GM11168 (cell line): ENCODE measurements around the gene IFNGR1.

Experiments
- in situ Hi-C: fragments of 300-500 bp; cut with MboI; formaldehyde crosslinking; loops from one replicate; pipeline ENCODE4 v1.12.0; 2022; ENCODE audit warnings: low sequenced_read_pairs; ENCODE audit not compliant: unreplicated experiment

IFNGR1 gene

DNA sequence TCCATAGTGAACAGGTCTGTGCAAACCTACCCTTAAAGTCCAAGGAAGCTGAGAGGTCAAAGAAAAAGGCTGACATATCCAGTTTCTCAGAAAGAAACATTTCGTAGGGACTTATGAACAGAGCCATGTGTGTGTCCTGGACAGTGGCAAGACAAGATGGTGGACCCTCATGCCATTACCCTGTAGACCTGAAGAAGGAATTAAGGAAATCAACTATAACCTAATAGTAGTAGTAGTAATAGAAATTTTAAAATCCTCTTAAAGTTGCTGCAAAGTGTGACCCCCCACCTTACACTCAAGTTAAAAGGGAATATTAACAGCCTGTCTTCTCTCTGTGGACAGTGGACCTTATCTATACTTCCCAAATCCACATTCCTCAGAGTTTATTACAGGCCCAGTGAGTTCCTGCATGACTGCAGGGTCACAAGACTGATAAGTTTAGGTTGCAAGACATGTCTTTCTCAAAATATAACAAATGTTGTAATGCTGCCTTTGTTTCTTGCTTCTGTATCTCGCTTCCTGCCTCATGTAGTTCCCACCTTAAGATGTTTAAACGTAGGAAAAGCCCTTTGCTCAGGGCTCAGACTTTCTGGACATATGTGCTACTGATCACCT lies 56.4 kb downstream of the IFNGR1 start:
- in situ Hi-C loops, result no loop called here

GRCh38 chr6:137161949-137162348 lies 57.2 kb downstream of the IFNGR1 start:
- in situ Hi-C loops, result no loop called here

DNA sequence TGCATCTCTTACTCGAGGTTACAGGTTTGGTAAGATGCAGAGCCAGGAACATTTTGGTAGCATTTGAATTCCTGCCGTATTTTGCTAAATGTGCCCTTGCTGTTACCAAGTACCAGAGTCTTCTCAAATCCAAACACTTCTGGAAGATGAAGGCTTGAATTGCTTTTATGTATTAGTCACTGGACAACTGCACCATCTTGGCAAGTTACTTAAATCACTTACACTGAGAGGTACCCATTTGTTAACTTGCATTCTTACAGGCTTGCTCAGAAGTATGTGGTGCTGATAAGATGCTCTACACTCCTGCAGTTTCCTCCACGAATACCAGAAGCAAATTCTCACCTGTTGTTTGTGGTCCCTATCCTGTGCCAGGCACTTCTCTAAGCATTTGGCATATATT lies 58.4 kb downstream of the IFNGR1 start:
- in situ Hi-C loops, result no loop called here

- in situ Hi-C loops, result no loop called here
These were observed 59.3 kb downstream of the IFNGR1 start for GRCh38 chr6:137159912-137160311.

DNA sequence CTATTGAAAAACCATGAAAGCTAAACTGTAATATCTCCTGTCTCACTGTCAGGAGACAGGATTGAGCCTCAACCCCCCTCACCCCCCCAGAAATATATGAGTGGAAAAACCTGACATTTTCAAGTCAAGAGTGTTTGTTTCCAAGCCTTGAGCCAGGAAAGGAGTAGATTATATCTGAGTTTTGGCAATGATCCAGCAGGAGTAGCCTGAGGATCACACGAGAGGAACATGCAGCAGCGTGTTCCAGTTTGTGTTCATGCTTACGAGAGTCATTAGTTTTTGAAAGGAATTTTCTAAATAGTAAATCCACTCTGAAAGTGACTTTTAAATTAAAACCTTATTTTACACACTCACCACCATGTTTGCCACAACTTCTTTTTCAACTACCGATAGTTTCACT lies 61.6 kb downstream of the IFNGR1 start:
- in situ Hi-C loops, result no loop called here

DNA sequence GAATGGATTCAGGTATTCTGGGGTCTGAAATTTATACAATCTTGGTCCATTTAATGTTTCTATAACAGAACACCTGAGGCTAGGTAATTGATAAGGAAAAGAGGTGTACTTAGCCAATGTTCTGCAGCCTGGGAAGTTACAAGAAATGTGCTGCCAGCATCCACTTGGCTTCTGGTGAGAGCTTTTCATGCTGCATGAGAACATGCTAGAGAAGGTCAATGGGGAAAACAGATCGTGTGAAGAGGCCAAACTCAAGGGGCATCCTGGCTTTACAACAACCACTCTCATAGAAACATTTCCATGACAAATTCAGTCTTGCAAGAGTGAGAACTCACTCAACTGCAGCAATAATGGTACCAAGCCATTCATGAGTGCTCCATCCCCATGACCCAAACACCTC lies 62.5 kb downstream of the IFNGR1 start:
- in situ Hi-C loops, result no loop called here

DNA sequence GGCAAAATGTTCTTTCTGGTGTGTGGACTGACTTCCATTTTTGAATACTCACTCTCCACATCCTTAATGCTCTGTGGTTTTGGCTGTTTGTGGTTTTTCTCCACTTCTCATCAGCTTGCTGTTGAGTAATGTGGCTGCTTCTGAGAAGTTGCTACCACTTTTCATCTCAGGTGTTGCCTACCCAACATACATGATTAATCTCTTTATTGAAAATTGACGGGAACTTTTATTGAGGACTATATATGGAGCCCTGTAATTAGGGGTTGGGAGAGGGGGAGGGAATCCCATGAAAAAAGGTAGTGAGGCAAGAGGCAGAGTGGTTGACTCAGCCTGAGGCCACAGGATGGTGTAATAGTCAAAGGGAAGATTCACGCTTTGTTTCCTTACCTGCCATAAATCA lies 63.4 kb downstream of the IFNGR1 start:
- in situ Hi-C loops, result no loop called here

- in situ Hi-C loops, result no loop called here
These were observed 69.1 kb downstream of the IFNGR1 start for GRCh38 chr6:137150072-137150471.

GRCh38 chr6:137149035-137149393 lies 70.2 kb downstream of the IFNGR1 start:
- in situ Hi-C loops, result no loop called here

- in situ Hi-C loops, result no loop called here
These were observed 70.7 kb downstream of the IFNGR1 start for GRCh38 chr6:137148306-137149034.
